Breast epithelium (tissue), 4 donors: ENCODE data around the gene ELOVL5. TPM values are rescaled to one million over a fixed set of nuclear protein-coding genes. Genes with fewer than 3 reads are reported as not detected.

Experiments
- DNase-seq, 2 donors: peaks; one replicate each; pipeline ENCODE4 v3.0.0-alpha.2; 2019; ENCODE audit warnings: low spot score in 2 of 2
- H3K27ac ChIP-seq, 2 donors: fragments of 200-600 bp; sonication (generic) in 1 of 2; one replicate each; pipeline ENCODE4 v1.5.1; 2016 to 2019; ENCODE audit warnings: mild to moderate bottlenecking in 1 of 2
- H3K27me3 ChIP-seq, 2 donors: fragments of 200-600 bp; sonication (generic) in 1 of 2; one replicate each; pipeline versions ENCODE4 v1.5.1 to v1.6.0; 2017 to 2019; ENCODE audit warnings: control low read depth in 1 of 2, mild to moderate bottlenecking in 1 of 2
- H3K36me3 ChIP-seq: fragments of 200-600 bp; one replicate; pipeline ENCODE4 v1.5.1; 2019
- H3K4me1 ChIP-seq, 2 donors: fragments of 200-600 bp; sonication (generic); one replicate each; pipeline ENCODE4 v1.5.1; 2016 to 2019; ENCODE audit warnings: control low read depth in 1 of 2
- H3K4me3 ChIP-seq, 3 donors: fragments of 200-600 bp; sonication (generic); 1 replicate in 2 of 3; 2 replicates in 1 of 3; pipeline ENCODE4 v1.5.1; 2016 to 2019; ENCODE audit warnings: mild to moderate bottlenecking in 3 of 3, moderate library complexity in 2 of 3
- H3K9me3 ChIP-seq, 2 donors: fragments of 200-600 bp; sonication (generic) in 1 of 2; one replicate each; pipeline ENCODE4 v1.5.1; 2016 to 2019; ENCODE audit warnings: control low read depth in 1 of 2
- POLR2A ChIP-seq: fragments of 450-650 bp; IDR thresholded peaks from one replicate; pipeline ENCODE4 v1.6.1; 2016; ENCODE audit warnings: antibody characterized with exemption, mild to moderate bottlenecking, moderate library complexity
- POLR2AphosphoS5 ChIP-seq, 3 donors: sonication (generic); formaldehyde crosslinking; IDR thresholded peaks; one replicate each; pipeline ENCODE4 v1.6.1; 2017; ENCODE audit warnings: antibody characterized with exemption in 3 of 3
- intact Hi-C: fragments of 100-400 bp; cut with DNase I; formaldehyde crosslinking; loops from one replicate; pipeline ENCODE4 v1.15.1; 2023; ENCODE audit warnings: low total_unique reads
- total RNA-seq, 3 donors: library from RNA; depleted of rRNA; stranded (reverse); fragments of >200 nt; gene quantifications; one replicate each; pipeline ENCODE4 v1.1.0, GENCODE V29; 2016
- TF ChIP-seq, protein P1 (sequence below), 3 donors: fragments of 450-650 bp; IDR thresholded peaks; one replicate each; pipeline ENCODE4 v1.5.1; 2016 to 2017; ENCODE audit warnings: antibody characterized with exemption in 3 of 3, mild to moderate bottlenecking in 3 of 3, moderate library complexity in 3 of 3

Gene ELOVL5
- total RNA-seq, 3 donors from 2014 or later = 245 to 427 (median 272) TPM

DNA sequence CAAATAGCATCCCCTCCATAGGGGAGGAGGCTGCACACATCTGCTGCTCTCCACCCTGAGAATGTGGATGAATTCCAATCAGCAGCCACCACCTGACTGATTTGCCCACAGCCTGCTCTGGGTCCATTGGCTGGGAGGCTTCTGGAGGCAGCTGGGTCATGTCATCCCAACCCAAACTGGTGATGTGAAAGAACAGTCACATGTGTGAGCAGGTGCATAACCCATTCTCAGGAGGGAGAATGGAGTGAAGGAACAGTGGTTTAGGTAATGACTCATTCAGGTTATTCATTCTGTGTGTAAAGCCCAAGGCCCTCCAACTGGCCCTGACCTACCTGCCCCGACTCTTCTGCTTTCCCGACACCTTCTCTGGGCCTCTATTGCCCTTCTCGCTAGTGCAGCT is 109.2 kb downstream of the ELOVL5 start:
- intact Hi-C loops = no loop called here
- no peaks in the 10 kb centered on the region for H3K9me3 ChIP-seq
- TF ChIP-seq POLR2A = no peak
- no peak for TF ChIP-seq POLR2AphosphoS5 (IDR thresholded peaks at IDR 0.05)
- TF ChIP-seq, protein P1, sequence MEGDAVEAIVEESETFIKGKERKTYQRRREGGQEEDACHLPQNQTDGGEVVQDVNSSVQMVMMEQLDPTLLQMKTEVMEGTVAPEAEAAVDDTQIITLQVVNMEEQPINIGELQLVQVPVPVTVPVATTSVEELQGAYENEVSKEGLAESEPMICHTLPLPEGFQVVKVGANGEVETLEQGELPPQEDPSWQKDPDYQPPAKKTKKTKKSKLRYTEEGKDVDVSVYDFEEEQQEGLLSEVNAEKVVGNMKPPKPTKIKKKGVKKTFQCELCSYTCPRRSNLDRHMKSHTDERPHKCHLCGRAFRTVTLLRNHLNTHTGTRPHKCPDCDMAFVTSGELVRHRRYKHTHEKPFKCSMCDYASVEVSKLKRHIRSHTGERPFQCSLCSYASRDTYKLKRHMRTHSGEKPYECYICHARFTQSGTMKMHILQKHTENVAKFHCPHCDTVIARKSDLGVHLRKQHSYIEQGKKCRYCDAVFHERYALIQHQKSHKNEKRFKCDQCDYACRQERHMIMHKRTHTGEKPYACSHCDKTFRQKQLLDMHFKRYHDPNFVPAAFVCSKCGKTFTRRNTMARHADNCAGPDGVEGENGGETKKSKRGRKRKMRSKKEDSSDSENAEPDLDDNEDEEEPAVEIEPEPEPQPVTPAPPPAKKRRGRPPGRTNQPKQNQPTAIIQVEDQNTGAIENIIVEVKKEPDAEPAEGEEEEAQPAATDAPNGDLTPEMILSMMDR (IDR thresholded peaks at IDR 0.05) = no peak

DNA sequence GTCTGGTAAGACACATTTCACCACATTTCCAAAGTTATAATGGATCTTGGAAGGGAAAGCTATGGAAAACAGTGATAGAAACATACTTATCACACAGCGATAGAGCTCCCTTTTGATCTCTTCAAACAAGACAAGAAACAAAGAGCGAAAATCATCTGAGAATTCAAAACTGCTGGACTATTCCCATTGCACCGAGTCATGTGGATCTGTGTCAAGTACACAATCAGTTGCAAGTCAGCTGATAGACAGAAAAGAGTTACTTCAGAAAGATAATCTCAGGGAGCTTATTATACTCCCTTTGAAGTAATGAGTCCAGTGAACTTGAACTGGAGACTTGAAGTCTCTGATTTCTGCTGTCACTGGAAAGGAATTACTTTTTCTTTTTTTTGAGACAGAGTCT is 110.4 kb downstream of the ELOVL5 start:
- intact Hi-C loops = no loop called here
- Histone ChIP-seq H3K27me3 (no peaks in the 10 kb centered on the region), H3K4me3 (no peak overlapping the region), H3K4me1 (no peaks in the 10 kb centered on the region), H3K27ac (no peak overlapping the region), H3K9me3 (no peaks in the 10 kb centered on the region), H3K36me3 (no peaks in the 10 kb centered on the region)
- DNase-seq = no peak
- TF ChIP-seq, protein P1 (IDR thresholded peaks at IDR 0.05) = no peak
- TF ChIP-seq POLR2A (no peak), POLR2AphosphoS5 (IDR thresholded peaks at IDR 0.05) (no peak)

More for the DNA sequence above, 109.2 kb downstream of the ELOVL5 start:
- H3K4me3 ChIP-seq = no peak overlapping the region
- no peak overlapping the region for H3K27ac ChIP-seq
- H3K4me1 ChIP-seq = no peaks in the 10 kb centered on the region
- no peaks in the 10 kb centered on the region for H3K36me3 ChIP-seq
- H3K27me3 ChIP-seq = no peaks in the 10 kb centered on the region
- no peak for DNase-seq

DNA sequence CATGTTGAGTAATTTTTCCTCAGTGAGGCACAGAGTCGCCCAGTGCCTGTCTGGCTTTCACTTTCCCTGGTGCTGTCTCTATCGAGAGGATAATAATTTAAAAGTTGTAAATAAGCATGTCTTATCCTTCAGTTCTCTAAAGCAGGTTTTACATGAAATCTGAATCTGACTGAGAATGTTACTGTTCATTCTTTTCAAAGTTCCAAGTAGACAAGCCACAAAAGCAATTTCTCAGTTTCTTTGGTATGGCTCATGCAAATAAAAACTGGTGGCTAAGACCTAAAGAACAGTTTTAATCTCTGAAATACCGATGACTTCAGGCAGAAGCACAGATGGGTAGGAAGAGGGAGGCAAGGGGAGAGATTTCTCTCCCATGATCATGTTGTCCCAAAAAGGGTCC is 112.5 kb downstream of the ELOVL5 start:
- DNase-seq = no peak
- no peaks in the 10 kb centered on the region for H3K4me1 ChIP-seq
- H3K4me3 ChIP-seq = no peak overlapping the region
- no peaks in the 10 kb centered on the region for H3K27me3 ChIP-seq
- H3K9me3 ChIP-seq = no peaks in the 10 kb centered on the region
- intact Hi-C loops = no loop called here
- TF ChIP-seq POLR2A = no peak
- TF ChIP-seq, protein P1 (IDR thresholded peaks at IDR 0.05) = no peak
- TF ChIP-seq POLR2AphosphoS5 (IDR thresholded peaks at IDR 0.05) = no peak
- H3K27ac ChIP-seq = no peak overlapping the region
- no peaks in the 10 kb centered on the region for H3K36me3 ChIP-seq

DNA sequence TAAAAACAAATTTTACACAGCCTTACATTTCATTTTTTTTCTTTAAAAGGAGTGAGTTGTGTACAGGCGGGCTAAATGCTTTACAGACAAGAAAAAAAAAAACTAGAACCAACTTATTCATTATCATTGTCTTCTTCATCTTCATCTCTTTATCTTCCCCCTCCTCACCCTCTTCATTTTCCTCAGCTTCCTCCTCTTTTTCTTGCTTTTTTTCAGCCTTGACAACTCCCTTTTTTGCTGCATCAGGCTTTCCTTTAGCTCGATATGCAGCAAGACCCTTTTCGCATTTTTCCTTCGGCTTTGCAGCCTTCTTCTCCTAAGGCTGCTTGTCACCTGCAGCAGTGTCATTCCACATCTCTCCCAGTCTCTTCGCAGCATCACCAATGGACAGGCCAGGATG is 113.2 kb downstream of the ELOVL5 start:
- Histone ChIP-seq H3K27ac (no peak overlapping the region), H3K9me3 (no peaks in the 10 kb centered on the region), H3K4me1 (no peaks in the 10 kb centered on the region), H3K4me3 (no peak overlapping the region), H3K27me3 (no peaks in the 10 kb centered on the region), H3K36me3 (no peaks in the 10 kb centered on the region)
- DNase-seq = no peak
- intact Hi-C loops = no loop called here
- TF ChIP-seq POLR2A (no peak), POLR2AphosphoS5 (IDR thresholded peaks at IDR 0.05) (no peak)
- TF ChIP-seq, protein P1 (IDR thresholded peaks at IDR 0.05) = no peak

DNA sequence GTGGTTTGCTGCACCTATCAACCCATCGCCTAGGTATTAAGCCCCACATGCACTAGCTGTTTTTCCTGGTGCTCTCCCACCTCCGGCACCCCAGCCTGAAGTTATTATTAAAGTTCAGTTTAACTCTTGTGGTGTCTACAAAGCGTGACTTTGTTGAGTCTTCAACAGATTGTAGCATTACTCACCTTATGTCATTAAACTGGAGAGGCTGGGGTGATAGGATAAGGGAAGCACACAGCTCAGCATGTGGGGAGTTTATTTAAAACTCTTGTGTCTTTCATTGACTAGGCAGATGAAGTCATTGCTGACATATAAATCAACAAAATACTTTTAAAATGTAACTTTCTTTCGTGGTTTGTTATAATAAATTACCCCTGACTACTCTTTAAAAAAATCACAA is 115.4 kb downstream of the ELOVL5 start:
- no peaks in the 10 kb centered on the region for H3K4me1 ChIP-seq
- intact Hi-C loops = no loop called here
- H3K36me3 ChIP-seq = no peaks in the 10 kb centered on the region
- TF ChIP-seq, protein P1 (IDR thresholded peaks at IDR 0.05) = no peak
- TF ChIP-seq POLR2A (no peak), POLR2AphosphoS5 (IDR thresholded peaks at IDR 0.05) (no peak)
- H3K4me3 ChIP-seq = no peak overlapping the region
- DNase-seq = no peak
- H3K27me3 ChIP-seq = no peaks in the 10 kb centered on the region
- H3K27ac ChIP-seq = no peak overlapping the region
- no peaks in the 10 kb centered on the region for H3K9me3 ChIP-seq
